SH-SY5Y (cell line): ENCODE results near the gene SLC2A8.

Source experiments
- GATA2 ChIP-seq: IDR thresholded peaks from 2 replicates; pipeline ENCODE4 v1.6.1; 2011; ENCODE audit warnings: mild to moderate bottlenecking, low read depth, low read length
- GATA3 ChIP-seq: IDR thresholded peaks from 2 replicates; pipeline ENCODE4 v1.6.1; 2011; ENCODE audit warnings: low read depth, mild to moderate bottlenecking, low read length, moderate library complexity

DNA sequence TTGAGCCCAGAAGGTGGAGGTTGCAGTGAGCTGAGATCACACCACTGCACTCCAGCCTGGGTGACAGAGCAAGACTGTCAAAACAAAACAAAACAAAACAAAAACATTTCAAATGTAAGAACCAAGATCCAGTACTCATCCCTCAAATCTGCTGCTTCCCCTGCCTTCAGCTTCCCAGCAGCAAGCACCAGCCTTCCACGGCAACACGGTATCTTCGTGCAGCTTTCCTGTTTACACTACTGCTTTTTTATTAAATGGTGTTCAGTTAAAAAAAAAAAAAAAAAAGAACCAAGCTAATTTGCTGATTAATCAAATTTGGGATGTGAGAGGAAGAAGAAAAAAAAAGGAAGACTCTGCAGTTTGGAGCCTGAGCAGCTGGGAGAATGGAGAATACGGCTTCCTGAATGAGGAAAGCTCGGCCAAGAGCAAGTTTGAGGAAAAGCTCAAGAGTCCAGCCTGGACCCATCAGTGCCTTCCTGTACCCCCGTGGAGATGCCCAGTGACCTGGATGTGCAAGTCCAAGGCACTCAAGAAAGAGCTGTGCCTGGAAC is 28.0 kb upstream of the SLC2A8 start:
- TF ChIP-seq GATA2, result no peak
- no peak for TF ChIP-seq GATA3
